NCI-H345 treated with DMSO at 0.1 percent for 48 hours (cell line): Measurements from ENCODE around the gene MTLN.
"Not testable (repeated sequence)": the region's sequence is repeated elsewhere in the genome, so short reads cannot be mapped to it uniquely, and the experiment has no call there.

Source experiments
- DNase-seq: peaks from one replicate; lab custom pipeline; 2025; ENCODE audit not compliant: unreplicated experiment; lab: John Stamatoyannopoulos, UW

Gene MTLN

DNA sequence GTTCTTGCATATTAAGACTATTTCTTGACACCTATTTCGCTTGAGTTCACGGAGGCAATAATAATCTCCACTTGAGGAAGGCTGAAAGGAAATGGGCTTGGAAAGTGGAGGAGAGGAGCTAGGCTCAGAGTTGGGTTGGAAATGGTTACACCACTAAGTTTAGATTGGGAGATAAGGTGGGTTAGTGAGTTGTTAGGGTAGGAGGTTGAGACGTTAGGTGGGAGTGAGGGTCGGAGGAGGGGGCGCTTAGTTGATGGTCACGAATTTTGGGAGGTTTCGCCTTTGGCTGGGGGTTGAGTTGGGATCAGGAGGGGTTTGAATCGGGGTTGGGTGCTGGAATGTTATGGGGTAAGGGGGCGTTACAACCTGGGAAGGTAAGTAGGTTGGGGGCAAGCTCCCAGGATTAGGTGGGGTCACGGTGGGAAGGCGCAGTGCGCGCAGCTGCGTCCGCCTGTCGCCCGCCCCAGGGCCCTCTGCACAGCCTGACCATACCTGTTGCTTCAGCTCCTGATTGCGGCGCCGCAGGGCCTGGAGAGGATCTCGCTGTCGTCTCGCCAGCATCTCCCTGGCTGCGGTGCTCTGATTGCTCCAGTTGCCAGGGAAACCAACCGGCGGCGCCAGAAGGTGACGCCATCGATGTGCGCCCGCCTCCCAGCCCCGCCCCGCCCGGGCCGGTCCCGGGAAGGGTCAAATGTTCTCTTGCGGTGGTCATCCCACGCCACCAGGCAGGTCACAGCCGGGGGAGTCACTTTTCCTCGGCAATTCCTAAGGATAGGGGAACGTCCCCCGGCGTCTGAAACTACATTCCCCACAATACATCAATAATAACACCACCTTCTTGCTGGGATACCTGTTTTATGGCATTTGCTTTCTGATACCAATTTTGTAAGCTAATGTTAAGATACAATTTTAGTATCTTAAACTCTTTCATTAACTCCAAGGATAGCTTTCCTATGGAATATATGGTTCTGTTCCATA lies 7.7 kb downstream of the MTLN start, which contains the start of gene NPHP1:
TSS of gene NPHP1 (minus strand) at position 606 of the 978 bp plus-strand sequence. CDS start at position 561, 45 bp downstream.
- peak; percentile 73 for DNase-seq

DNA sequence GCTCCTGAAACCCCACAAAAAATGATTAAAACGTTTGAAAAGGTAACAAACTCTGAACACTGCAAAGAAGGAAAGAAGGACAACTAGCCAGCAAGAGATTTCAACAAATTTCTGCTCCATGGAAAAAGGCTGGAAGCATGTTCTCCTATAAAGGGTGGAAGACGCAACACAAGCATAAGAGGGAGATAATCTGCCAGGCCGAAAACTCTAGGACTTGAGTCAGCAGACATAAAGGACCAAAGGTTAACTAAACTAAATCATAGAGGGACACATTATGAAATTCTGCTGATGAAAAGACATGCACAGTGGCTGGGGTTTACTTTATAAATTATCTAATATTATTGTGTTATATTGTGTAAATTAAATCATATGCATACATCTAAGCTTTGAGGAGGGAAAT lies 14.3 kb downstream of the MTLN start:
- DNase-seq = no peak

DNA sequence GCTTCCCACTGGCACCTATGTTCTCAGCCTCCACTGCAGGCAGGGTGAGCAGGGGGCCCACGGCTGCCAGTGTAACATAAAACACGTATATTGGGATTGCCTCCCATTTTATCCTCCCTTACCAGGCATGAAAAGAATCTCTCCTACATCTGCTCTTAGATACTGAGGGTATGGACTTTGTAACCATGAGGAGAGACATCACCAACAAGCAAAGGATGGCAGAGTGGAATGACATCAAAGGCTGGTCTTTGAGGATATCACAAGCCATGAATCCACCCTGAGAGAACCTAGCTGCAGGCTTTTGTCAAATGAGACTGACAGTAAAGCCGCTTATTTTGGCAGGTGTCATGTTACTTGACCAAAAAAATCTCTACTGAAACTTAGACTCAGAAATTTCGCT lies 14.9 kb downstream of the MTLN start:
- DNase-seq = no peak

DNA sequence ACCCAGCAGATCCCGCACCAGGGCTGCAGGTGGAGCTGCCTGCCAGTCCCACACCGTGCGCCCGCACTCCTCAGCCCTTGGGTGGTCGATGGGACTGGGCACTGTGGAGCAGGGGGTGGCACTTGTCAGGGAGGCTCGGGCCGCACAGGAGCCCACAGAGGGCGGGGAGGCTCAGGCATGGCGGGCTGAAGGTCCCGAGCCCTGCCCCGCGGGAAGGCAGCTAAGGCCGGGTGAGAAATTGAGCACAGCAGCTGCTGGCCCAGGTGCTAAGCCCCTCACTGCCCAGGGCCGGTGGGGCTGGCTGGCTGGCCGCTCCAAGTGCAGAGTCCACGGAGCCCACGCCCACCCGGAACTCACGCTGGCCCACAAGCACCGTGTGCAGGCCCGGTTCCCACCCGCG lies 22.2 kb downstream of the MTLN start:
- not testable (repeated sequence) for DNase-seq

DNA sequence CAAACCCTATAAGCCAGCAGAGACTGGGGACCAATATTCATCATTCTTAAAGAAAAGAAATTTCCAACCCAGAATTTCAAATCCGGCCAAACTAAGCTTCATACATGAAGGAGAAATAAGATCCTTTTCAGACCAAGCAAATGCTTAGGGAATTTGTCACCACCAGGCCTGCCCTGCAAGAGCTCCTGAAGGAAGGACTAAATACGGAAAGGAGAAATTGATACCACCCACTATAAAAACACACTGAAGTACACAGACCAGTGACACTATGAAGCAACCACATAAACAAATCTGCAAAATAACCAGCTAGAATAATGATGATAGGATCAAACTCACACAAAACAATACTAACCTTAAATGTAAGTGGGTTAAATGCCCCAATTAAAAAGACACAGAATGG lies 29.9 kb downstream of the MTLN start:
- no peak for DNase-seq

DNA sequence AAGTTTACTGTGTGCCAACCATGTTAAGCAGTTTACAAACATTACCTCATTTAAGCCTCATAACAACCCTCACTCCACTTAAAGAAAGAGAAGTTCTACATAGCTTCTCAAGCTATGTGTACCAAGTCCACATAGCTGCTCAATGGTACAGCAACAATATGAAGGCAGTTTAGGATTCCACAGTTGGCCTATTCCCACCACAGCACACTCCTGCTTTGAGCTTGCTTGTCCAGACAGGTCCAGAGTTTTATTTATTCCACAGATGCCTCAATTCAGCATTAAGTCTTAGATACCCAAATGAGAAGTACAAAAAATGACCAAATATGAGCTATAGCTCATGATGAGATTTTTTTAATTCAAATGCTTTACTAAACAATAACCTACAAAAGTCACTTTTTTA lies 32.3 kb downstream of the MTLN start:
- DNase-seq = no peak

DNA sequence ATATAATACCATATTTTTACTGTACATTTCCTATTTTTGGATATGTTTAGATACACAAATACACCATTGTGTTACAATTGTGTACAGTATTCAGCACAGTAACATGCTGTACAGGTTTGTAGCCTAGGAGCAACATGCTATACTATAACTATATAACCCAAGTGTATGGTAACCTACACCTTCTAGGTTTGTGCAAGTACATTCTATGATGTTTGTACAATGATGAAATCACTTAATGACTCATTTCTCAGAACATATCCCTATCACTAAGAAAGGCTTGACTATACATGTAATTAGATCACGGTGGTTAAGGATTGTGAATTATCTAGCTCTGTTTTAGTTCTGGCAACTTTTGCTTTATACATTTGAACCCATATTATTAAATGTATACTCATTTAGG lies 38.8 kb downstream of the MTLN start:
- no peak for DNase-seq

DNA sequence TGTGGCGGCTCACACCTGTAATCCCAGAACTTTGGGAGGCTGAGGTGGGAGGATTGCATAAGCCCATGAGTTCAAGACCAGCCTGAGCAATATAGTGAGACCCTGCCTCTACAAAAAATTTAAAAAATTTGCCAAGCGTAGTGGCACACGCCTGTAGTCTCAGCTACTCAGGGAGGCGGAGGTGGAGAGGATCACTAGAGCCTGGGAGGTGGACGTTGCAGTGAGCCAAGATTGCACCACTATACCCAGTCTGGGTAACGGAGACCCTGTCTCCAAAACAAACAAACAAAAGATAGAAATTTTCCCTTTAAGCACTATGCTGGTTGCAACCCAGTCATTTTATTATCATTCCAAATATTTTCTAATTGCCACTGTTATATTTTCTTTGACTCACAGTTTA lies 39.8 kb downstream of the MTLN start:
- DNase-seq = no peak

DNA sequence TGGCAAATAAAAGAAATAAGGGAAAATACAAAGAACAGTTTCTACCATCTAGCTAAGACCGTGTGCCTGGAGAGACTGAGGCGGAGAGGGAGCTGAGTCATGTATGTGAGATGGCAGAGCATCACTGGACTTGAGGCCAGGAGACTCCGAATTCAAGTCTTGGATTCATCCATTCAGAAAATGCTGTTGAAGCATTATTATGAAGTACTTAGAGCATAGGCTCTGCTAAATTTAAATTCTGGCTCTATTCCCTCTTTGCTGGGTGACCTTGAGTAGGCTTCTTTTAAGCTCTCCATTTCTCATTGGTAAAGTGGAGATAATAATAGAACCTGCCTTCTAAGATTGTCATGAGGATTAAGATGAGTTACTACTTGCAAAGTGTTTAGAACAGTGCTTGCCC lies 42.2 kb downstream of the MTLN start:
- no peak for DNase-seq

DNA sequence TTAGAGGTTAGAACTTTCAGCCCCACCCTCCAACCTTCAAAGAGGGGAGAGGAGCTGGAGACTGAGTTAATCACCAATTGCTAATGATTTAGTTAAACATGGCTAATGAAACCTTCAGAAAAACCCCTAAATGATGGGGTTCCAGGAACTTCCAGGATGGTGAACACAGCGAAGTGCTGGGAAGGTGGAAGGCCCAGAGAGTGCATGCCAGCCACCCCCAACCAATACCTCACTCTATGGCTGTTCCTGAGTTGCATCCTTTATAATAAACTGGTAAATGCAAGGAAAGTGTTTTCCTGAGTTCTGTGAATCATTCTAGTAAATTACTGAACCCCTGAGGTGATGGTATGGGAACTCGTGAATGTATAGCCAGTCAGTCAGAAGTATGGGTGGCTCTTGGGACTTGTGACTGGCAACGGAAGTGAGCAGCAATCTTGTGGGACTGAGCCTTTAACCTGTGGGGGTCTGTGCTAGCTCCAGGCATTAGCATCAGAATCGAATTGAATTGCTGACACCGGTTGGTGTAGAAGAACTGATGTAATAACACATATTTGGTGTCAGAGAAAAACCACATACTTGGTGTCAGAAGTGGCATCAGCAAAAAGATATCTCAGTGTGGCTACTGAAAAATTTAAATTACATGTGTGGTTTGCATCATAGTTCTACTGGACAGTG lies 44.9 kb downstream of the MTLN start:
- no peak for DNase-seq

DNA sequence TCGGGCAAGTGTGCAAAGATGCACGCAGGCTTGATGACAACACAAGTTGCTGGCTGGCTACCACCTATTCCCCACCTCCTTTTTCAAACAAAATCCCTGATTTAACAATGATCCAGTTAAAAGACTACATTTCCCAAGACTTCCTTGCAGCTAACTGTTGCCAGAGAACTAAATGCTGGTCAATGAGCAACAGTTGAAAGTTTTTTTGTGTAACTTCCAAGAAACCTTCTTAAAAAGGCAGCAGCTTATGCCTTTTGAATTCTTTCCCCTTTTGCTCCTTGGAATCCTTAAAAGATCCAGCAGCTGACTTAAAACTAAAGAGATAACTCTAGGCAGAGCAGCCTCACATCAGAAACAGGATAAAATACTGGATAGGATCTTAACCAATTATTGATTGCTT lies 46.1 kb downstream of the MTLN start:
- no peak for DNase-seq
